Measurements from ENCODE around the gene TLE4. TPM values are rescaled to one million over a fixed set of nuclear protein-coding genes. Genes with fewer than 3 reads are reported as not detected.

The TLE4 gene
- polyA plus RNA-seq, 2 of the 4 experiments (the other 2 are of a cell fraction), result 14.3 to 23.1 TPM

DNA sequence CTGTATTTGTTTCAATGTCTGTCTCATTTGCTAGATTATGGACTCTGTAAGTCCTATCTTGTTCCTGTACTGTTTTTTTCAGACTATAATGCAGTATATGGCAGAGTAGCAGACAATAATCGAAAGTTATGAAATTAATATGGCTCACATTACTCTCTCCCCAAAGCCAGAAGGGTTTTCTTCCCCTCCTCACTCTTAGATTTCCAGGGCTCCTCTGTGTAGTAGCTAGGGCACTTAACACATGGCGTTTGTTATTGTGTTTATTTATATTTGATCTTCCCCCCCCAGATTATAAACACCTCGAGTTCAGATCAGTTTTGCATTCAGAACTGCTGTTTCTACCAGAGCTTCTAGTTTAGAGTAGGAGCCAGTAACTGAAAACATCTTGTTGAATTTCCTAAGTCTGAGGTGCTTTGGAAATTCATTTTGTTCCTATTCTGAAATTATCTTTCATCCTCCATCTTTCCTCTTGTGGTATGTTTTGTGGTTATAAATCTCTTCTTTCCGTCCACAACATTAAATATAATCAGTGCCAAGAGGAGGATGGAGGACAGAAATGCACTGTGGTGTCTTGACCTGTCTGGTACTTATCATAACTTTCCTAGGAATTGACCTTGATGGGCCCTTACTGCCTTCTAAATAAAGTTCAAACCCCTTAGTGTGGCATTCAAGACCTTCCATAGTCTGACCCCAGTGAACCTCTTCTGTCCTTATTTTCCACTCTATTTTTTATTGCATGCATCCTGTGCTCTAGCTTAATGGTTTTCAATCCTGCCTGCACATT, 27.0 kb downstream of the TLE4 start:
- H3K9me3 ChIP-seq, result no peaks in the 10 kb centered on the region
- WGBS (ENCODE audit: missing lambda C conversion rate), result 65% methylated on average over 4 of the region's 4 CpGs
- ATAC-seq (no peak), FAIRE-seq (no peak), DNase-seq (ENCODE audit: low read depth in 1 of 2, low spot score in 1 of 2) (no peak)
- no peak for TF ChIP-seq ESRRA (IDR thresholded peaks at IDR 0.05; ENCODE audit: borderline replicate concordance, low read length)
- TF ChIP-seq HOXB5 (CRISPR knock-in tag; IDR thresholded peaks at IDR 0.05), result no peak
- no peak for TF ChIP-seq CHD2 (IDR thresholded peaks at IDR 0.05; ENCODE audit: low read length, partially characterized antibody)
- no peak for TF ChIP-seq RCOR1 (IDR thresholded peaks at IDR 0.05; ENCODE audit: low read depth, low read length)
- no peak for TF ChIP-seq PHF8 (IDR thresholded peaks at IDR 0.05; ENCODE audit: borderline replicate concordance, low read depth)
- TF ChIP-seq CHD4 (IDR thresholded peaks at IDR 0.05; ENCODE audit: borderline replicate concordance), result no peak
- TF ChIP-seq, protein P1, sequence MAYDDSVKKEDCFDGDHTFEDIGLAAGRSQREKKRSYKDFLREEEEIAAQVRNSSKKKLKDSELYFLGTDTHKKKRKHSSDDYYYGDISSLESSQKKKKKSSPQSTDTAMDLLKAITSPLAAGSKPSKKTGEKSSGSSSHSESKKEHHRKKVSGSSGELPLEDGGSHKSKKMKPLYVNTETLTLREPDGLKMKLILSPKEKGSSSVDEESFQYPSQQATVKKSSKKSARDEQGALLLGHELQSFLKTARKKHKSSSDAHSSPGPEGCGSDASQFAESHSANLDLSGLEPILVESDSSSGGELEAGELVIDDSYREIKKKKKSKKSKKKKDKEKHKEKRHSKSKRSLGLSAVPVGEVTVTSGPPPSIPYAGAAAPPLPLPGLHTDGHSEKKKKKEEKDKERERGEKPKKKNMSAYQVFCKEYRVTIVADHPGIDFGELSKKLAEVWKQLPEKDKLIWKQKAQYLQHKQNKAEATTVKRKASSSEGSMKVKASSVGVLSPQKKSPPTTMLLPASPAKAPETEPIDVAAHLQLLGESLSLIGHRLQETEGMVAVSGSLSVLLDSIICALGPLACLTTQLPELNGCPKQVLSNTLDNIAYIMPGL (CRISPR knock-in tag; IDR thresholded peaks at IDR 0.05; ENCODE audit: borderline replicate concordance), result no peak
- TF ChIP-seq MAFK (IDR thresholded peaks at IDR 0.05; ENCODE audit: partially characterized antibody), result no peak
- ChIA-PET POLR2A (no interaction called here), CTCF (interaction anchor here (1.9 kb wide), 1 partner anchor 8 kb away, joined by 4 read pairs; no protein-coding TSS in a partner anchor)
- no peak overlapping the region for H3K27ac ChIP-seq
- no peak overlapping the region for H3K4me2 ChIP-seq
- no peaks in the 10 kb centered on the region for H3K4me1 ChIP-seq
- H3K4me3 ChIP-seq, result no peak overlapping the region

DNA sequence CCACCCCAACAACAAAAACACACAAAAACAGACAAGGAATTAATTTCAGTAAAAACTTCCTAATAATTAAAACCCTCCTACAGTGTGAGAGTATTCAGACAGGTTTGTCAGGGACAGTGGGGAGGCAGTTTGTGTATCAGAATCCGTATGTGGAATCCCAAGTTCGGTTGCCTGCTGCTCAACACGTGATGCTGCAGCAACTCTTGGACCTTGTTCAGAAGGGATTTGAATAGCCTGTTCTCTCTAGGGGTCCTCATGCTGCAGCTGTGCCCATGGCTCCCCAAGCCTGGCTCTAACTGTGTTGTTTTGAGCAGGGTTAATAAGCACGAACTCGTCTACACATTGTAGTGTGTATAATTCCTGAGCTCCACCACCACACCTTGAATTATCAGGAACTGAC, 28.7 kb downstream of the TLE4 start:
- CTCF ChIA-PET, result interaction anchor here (1.9 kb wide), 1 partner anchor 10 kb away, joined by 4 read pairs; no protein-coding TSS in a partner anchor
- no peak for TF ChIP-seq JUNB (IDR thresholded peaks at IDR 0.05)
- no peak for TF ChIP-seq BHLHE40 (IDR thresholded peaks at IDR 0.05; ENCODE audit: low read depth, low read length)
- TF ChIP-seq ZFP36 (IDR thresholded peaks at IDR 0.05; ENCODE audit: borderline replicate concordance, partially characterized antibody), result no peak
- TF ChIP-seq EP300 (IDR thresholded peaks at IDR 0.05), result no peak
- TF ChIP-seq, protein P2, sequence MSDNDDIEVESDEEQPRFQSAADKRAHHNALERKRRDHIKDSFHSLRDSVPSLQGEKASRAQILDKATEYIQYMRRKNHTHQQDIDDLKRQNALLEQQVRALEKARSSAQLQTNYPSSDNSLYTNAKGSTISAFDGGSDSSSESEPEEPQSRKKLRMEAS (IDR thresholded peaks at IDR 0.05), result no peak
- TF ChIP-seq EHMT2 (IDR thresholded peaks at IDR 0.05; ENCODE audit: low read depth), result no peak
- TF ChIP-seq, protein P3, sequence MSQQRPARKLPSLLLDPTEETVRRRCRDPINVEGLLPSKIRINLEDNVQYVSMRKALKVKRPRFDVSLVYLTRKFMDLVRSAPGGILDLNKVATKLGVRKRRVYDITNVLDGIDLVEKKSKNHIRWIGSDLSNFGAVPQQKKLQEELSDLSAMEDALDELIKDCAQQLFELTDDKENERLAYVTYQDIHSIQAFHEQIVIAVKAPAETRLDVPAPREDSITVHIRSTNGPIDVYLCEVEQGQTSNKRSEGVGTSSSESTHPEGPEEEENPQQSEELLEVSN (IDR thresholded peaks at IDR 0.05; ENCODE audit: borderline replicate concordance, low read depth), result no peak
- TF ChIP-seq RAD21 (conservative IDR thresholded peaks at IDR 0.05 in 1 of 2, IDR thresholded peaks at IDR 0.05 in 1 of 2), result no peak
- TF ChIP-seq NFE2L2 (conservative IDR thresholded peaks at IDR 0.05; ENCODE audit: low read length), result no peak
- TF ChIP-seq ESRRA (IDR thresholded peaks at IDR 0.05; ENCODE audit: borderline replicate concordance, low read length), result no peak
- no peak for TF ChIP-seq RFX5 (IDR thresholded peaks at IDR 0.05)
- no peak for TF ChIP-seq SMC3 (IDR thresholded peaks at IDR 0.05)
- TF ChIP-seq CBX8 (IDR thresholded peaks at IDR 0.05), result no peak
- no peak for TF ChIP-seq MAFK (IDR thresholded peaks at IDR 0.05; ENCODE audit: partially characterized antibody)
- TF ChIP-seq HOXA7 (CRISPR knock-in tag; IDR thresholded peaks at IDR 0.05), result no peak
- no peak for TF ChIP-seq PHF8 (IDR thresholded peaks at IDR 0.05; ENCODE audit: borderline replicate concordance, low read depth)
- TF ChIP-seq, protein P4, sequence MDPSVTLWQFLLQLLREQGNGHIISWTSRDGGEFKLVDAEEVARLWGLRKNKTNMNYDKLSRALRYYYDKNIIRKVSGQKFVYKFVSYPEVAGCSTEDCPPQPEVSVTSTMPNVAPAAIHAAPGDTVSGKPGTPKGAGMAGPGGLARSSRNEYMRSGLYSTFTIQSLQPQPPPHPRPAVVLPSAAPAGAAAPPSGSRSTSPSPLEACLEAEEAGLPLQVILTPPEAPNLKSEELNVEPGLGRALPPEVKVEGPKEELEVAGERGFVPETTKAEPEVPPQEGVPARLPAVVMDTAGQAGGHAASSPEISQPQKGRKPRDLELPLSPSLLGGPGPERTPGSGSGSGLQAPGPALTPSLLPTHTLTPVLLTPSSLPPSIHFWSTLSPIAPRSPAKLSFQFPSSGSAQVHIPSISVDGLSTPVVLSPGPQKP (IDR thresholded peaks at IDR 0.05; ENCODE audit: low read depth, low read length), result no peak
- no peak for TF ChIP-seq ZC3H11A (IDR thresholded peaks at IDR 0.05)
- no peak for TF ChIP-seq POLR2AphosphoS2 (conservative IDR thresholded peaks at IDR 0.05; ENCODE audit: low read length)
- TF ChIP-seq, protein P5, sequence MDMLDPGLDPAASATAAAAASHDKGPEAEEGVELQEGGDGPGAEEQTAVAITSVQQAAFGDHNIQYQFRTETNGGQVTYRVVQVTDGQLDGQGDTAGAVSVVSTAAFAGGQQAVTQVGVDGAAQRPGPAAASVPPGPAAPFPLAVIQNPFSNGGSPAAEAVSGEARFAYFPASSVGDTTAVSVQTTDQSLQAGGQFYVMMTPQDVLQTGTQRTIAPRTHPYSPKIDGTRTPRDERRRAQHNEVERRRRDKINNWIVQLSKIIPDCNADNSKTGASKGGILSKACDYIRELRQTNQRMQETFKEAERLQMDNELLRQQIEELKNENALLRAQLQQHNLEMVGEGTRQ (IDR thresholded peaks at IDR 0.05), result no peak

More for the DNA sequence above, 28.7 kb downstream of the TLE4 start:
- POLR2A ChIA-PET, result no interaction called here
- FAIRE-seq, result no peak
- ATAC-seq, result no peak
- WGBS (ENCODE audit: missing lambda C conversion rate), result 90% methylated on average over 5 of the region's 5 CpGs
- Histone ChIP-seq H3K4me2 (no peak overlapping the region), H3K27ac (no peak overlapping the region), H3K9me3 (no peaks in the 10 kb centered on the region), H3K4me1 (no peaks in the 10 kb centered on the region), H3K4me3 (no peak overlapping the region)
- DNase-seq (ENCODE audit: low read depth in 1 of 2, low spot score in 1 of 2), result no peak

All from A549 (cell line).